Activated naive CD8-positive, alpha-beta T cell (primary cell): Measurements from ENCODE around the gene NLGN4X.

Experiments used
- H3K27ac Mint-ChIP-seq: one replicate; pipeline ENCODE4 v1.8.0; 2021; ENCODE audit warnings: mixed read lengths
- H3K27me3 Mint-ChIP-seq: one replicate; pipeline ENCODE4 v1.8.0; 2021; ENCODE audit warnings: mixed read lengths
- H3K36me3 Mint-ChIP-seq: one replicate; pipeline ENCODE4 v1.8.0; 2021; ENCODE audit warnings: mixed read lengths
- H3K4me1 Mint-ChIP-seq: one replicate; pipeline ENCODE4 v1.8.0; 2021; ENCODE audit warnings: low read depth, mixed read lengths
- H3K4me3 Mint-ChIP-seq: one replicate; pipeline ENCODE4 v1.8.0; 2021; ENCODE audit warnings: mild to moderate bottlenecking, mixed read lengths
- H3K9me3 Mint-ChIP-seq: one replicate; pipeline ENCODE4 v1.8.0; 2021; ENCODE audit warnings: low read depth, mixed read lengths

NLGN4X gene

DNA sequence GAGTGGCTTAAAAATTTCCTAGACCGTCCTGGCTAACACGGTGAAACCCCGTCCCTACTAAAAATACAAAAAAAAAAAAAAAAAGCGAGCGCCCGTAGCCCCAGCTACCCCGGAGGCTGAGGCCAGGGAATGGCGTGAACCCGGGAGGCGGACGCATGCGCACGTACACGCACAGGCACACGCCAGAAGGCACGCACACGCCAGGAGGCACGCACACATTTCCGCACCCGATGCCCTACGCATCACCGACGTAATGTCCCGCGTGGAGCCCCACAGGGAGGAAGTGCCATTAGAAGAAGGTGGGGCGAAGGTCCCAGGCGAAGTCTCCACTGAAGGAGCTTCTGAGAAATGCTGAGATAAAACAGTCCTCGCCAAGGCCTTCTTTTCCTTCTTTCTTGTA is 41.4 kb downstream of the NLGN4X start:
- Mint-ChIP-seq H3K9me3 (no peaks in the 10 kb centered on the region), H3K27me3 (no peaks in the 10 kb centered on the region), H3K4me1 (no peaks in the 10 kb centered on the region), H3K27ac (no peak overlapping the region), H3K4me3 (no peak overlapping the region), H3K36me3 (no peaks in the 10 kb centered on the region)

DNA sequence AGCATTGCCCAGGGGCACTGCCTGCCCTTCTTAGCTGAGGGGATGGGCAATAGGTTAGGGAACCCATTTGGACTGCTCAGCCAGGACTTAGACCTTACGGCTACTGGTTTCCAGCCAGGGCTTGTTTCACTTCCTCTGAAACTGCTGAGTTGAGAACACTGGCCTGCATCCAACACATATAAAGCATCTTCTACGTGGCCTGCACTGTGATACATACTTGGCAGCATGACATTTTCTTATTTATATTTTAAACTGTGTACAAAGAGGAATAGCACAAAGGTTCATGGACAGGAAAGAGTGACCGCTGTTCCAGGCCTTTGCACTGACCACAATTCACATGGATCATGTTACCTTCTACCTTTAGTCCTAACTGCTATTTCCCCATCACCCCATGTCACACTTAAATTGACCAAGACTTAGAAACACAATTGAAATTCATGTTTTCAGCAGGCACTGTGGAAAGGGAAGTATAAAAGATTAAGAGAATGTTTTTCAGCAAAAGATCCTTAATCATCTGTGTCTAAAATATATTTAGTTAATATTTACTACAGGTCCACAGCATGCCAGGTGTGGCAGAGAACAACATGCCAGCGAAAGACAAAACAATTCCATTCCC is 43.7 kb downstream of the NLGN4X start:
- H3K36me3 Mint-ChIP-seq, result no peaks in the 10 kb centered on the region
- no peaks in the 10 kb centered on the region for H3K9me3 Mint-ChIP-seq
- H3K4me3 Mint-ChIP-seq, result no peak overlapping the region
- H3K4me1 Mint-ChIP-seq, result no peaks in the 10 kb centered on the region
- no peaks in the 10 kb centered on the region for H3K27me3 Mint-ChIP-seq
- H3K27ac Mint-ChIP-seq, result no peak overlapping the region

DNA sequence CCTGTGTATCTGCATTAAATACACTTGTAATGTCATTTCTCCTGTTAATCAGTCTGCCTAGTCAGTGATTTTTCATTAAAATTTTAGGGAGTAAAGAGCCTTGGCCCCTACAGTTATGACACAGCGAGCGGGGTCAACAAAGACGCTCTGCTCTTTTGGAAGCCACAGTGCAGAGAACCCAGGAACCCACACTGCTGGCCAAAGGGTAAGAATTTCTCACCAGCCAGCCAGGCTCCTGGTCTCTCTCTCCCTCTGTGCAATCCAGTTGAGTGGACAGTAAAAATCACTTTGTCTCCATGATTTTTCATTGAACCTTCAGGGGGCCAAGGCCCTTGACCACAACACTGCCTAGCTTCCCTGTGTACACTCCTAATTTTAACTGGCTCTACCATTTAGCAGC is 52.8 kb downstream of the NLGN4X start:
- Mint-ChIP-seq H3K9me3 (no peaks in the 10 kb centered on the region), H3K36me3 (no peaks in the 10 kb centered on the region), H3K4me3 (no peak overlapping the region), H3K4me1 (no peaks in the 10 kb centered on the region), H3K27me3 (no peaks in the 10 kb centered on the region), H3K27ac (no peak overlapping the region)

DNA sequence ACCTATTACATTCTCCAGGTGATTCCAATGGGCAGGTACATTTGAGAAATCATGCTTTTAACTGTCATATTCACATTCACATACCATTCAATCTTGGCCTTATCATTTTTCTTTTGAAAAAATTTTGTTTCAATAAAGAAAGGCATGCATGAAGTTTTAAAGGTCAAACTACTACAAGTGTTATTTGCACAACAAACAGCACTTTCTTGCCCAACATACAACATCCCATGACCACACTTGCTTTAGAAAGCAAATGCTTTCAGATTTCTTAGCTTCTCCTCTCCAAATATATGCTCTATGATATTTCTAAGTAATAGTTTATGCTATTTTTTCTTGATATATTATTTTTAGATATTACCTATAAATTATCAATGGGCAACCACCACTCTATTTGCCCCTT is 58.2 kb downstream of the NLGN4X start:
- no peak overlapping the region for H3K27ac Mint-ChIP-seq
- no peaks in the 10 kb centered on the region for H3K27me3 Mint-ChIP-seq
- H3K9me3 Mint-ChIP-seq, result no peaks in the 10 kb centered on the region
- no peaks in the 10 kb centered on the region for H3K36me3 Mint-ChIP-seq
- H3K4me1 Mint-ChIP-seq, result no peaks in the 10 kb centered on the region
- no peak overlapping the region for H3K4me3 Mint-ChIP-seq

DNA sequence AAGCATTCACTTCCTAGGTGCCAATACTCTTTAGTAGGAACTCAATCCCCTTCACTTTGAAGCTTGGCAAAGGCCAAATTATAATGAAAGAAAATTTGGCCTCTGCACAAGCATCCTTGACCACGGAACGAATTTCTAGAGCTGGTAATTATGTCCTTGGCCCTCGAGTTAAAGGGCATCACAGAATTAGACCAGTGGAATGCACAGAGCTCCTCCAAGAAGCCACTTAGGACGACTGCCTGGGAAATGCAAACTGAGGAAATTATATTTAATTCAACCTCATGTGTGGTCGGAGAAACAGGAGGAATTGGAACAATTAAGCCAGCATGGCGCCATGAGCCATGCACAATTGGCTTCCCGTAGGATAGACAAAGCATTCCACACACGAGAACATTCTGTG is 59.3 kb downstream of the NLGN4X start:
- Mint-ChIP-seq H3K9me3 (no peaks in the 10 kb centered on the region), H3K4me3 (no peak overlapping the region), H3K27ac (no peak overlapping the region), H3K27me3 (no peaks in the 10 kb centered on the region), H3K4me1 (no peaks in the 10 kb centered on the region), H3K36me3 (no peaks in the 10 kb centered on the region)

DNA sequence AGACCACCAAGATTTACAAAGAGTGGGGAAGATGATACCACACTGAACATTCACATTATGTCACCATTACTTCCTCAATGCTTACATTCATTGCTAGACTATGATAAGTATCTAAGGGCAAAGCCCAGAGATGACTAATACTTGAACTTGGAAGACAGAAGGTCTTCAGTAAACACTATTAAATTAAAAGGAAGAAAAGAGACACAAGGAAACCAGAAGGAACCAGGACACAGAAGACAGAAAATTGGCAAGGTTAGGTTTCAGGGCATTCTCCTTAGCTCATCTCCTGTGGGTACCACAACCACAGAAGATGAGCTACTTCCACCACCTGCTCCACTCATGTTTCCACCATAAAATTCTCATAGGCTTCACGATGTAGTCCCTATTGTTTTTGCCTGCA is 64.9 kb downstream of the NLGN4X start:
- Mint-ChIP-seq H3K9me3 (no peaks in the 10 kb centered on the region), H3K36me3 (no peaks in the 10 kb centered on the region), H3K27ac (no peak overlapping the region), H3K4me1 (no peaks in the 10 kb centered on the region), H3K27me3 (no peaks in the 10 kb centered on the region), H3K4me3 (no peak overlapping the region)

DNA sequence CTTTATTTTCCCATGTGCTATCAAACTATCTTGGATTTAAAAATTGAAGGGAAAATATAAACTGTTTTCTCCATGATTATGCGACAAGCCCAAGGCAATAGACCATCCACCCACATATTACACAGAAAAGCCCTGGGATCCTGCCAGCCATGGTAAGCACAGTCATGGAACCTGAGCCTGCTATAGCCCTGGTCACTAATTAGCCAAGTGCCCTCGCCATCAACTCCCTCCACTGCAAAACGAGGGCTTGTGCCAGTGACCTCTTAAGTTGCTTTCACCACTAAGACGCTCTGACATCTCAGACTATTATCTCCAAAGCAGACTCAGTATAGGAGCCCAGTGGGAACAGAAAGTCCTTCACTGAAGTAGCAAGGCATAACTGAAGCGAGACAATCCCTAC is 69.2 kb downstream of the NLGN4X start:
- Mint-ChIP-seq H3K27ac (no peak overlapping the region), H3K4me1 (no peaks in the 10 kb centered on the region), H3K27me3 (no peaks in the 10 kb centered on the region), H3K9me3 (no peaks in the 10 kb centered on the region), H3K36me3 (no peaks in the 10 kb centered on the region), H3K4me3 (no peak overlapping the region)

DNA sequence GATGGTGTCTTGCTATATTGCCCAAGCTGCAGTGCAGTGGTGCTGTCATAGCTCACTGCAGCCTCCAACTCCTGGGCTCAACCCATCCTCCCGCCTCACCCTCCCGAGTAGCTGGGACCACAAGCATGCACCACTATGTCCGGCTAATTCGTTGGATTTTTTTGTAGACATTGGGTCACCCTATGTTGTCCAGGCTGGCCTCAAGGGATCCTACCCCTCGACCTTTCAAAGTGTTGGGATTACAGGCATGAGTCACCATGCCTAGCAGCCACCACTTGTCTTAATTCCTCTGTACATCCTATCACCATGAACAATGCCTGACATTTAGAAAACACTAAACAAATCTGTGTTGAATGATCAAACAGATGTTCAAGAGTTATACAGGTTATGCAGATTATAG is 76.7 kb downstream of the NLGN4X start:
- Mint-ChIP-seq H3K4me3 (no peak overlapping the region), H3K27me3 (no peaks in the 10 kb centered on the region), H3K4me1 (no peaks in the 10 kb centered on the region), H3K36me3 (no peaks in the 10 kb centered on the region), H3K27ac (no peak overlapping the region), H3K9me3 (no peaks in the 10 kb centered on the region)

DNA sequence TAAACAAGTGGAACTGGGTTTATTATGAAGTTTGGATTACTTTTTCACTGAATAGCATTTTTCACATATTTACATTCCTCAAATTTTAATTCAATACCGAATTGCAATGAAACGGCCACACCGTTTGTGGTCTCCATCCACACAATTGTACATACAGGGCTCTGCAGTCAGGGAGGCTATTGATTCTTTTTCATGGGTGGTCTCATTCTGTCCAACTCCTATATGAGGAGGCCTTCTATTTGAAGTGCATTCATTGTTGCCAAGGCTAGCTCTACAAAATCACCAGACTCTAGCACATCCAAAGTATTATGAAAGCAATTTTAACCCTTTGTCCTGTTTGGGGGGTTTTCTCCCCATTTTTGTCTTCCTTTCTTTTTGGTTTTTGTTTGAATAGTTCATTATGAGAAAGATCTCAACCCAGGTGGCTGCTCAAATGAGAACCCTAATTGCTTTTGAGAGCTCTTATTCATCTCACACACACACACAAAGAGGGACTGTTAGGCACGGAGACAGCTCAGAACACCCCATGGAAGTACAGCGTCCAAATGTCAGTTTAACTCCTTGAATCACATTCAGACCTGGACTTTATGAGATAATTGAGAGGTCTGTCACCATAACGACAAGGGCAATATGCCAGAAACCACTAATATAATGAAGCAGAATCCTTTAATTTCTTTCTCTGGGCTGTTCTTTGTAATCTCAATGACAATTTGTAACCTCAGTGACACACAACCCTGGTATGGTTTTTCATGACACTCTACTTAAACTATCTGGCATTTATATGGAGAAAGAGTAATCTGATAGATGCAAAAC is 79.4 kb downstream of the NLGN4X start:
- H3K27ac Mint-ChIP-seq, result no peak overlapping the region
- H3K9me3 Mint-ChIP-seq, result no peaks in the 10 kb centered on the region
- no peaks in the 10 kb centered on the region for H3K4me1 Mint-ChIP-seq
- no peaks in the 10 kb centered on the region for H3K27me3 Mint-ChIP-seq
- H3K36me3 Mint-ChIP-seq, result no peaks in the 10 kb centered on the region
- no peak overlapping the region for H3K4me3 Mint-ChIP-seq

DNA sequence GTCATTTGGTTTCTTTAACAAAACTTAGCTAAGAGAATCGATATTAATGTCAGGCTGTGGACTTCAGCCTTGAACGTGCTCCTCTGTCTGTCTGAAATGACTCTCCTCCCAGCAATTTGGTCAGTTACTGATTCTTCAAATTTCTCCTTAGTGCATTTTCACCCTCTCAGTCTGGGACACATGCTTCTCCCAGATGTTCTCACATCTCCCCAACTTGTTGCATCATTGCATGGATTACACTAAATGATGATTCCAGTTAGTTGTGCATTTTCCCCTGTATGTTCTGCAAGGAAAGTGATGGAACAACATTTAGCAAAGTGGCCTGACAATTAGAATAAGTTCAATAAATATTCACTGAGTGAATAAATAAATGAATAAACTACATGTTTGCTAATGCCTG is 94.4 kb downstream of the NLGN4X start:
- no peak overlapping the region for H3K4me3 Mint-ChIP-seq

DNA sequence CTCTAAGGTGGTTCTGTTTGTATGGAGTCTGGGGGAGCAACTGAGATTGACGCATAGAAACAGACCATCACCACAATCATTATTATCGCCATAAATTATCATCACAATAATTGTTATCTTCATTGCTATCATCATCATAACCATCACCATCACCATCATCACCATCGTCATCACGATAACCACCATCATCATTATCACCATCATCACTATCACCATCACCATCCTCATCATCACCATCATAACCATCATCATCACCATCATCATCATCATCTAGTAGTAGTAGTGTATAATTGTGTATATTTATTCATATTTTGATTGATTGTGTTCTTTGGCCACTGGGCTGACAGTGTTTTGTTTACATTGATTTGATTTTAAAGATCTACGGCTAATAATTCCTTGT is 95.7 kb downstream of the NLGN4X start:
- H3K4me1 Mint-ChIP-seq, result no peaks in the 10 kb centered on the region

More for the DNA sequence above, 94.4 kb downstream of the NLGN4X start:
- Mint-ChIP-seq H3K9me3 (no peaks in the 10 kb centered on the region), H3K27ac (no peak overlapping the region), H3K27me3 (no peaks in the 10 kb centered on the region), H3K36me3 (no peaks in the 10 kb centered on the region), H3K4me1 (no peaks in the 10 kb centered on the region)

DNA sequence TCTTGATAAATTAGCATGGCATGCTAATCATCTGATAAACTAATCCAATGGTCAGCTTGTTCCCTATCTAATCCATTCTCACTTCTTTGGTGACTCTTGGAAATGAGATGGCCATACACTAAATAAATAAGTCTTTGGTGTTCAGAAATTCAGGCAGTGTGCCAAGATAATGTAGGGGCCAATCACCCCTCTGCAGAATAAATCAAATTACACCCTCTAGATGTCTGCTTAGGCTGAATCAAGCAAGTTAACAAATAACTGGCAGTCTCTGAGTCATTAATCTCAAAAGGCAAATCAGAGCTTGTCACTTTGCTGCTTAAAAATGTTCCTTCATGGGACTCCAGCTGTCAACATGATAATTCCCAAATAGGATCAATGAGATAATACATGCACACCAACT is 97.4 kb downstream of the NLGN4X start:
- Mint-ChIP-seq H3K36me3 (no peaks in the 10 kb centered on the region), H3K27me3 (no peaks in the 10 kb centered on the region), H3K27ac (no peak overlapping the region), H3K4me3 (no peak overlapping the region), H3K9me3 (no peaks in the 10 kb centered on the region), H3K4me1 (no peaks in the 10 kb centered on the region)

More for the DNA sequence above, 95.7 kb downstream of the NLGN4X start:
- Mint-ChIP-seq H3K4me3 (no peak overlapping the region), H3K27ac (no peak overlapping the region), H3K36me3 (no peaks in the 10 kb centered on the region), H3K27me3 (no peaks in the 10 kb centered on the region), H3K9me3 (no peaks in the 10 kb centered on the region)

DNA sequence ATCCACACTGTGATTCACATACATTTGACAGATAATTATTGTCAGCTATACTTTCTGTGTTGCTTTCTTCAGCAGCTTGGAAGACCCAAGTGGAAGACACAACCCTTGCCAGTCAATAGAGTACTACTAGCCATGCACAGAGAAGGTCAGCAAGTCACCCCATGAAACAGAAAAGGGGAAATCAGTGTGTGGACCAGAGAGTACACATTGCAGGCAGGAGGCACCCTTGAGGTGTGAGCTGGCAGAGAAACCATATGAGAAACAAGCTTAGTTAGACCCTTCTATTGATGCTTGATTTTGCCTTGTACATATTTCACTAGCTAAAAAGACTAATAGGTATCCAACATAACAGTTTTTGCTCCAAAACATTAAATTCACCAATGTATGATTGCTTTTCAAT is 99.5 kb downstream of the NLGN4X start:
- Mint-ChIP-seq H3K36me3 (no peaks in the 10 kb centered on the region), H3K4me3 (no peak overlapping the region), H3K27me3 (no peaks in the 10 kb centered on the region), H3K4me1 (no peaks in the 10 kb centered on the region), H3K27ac (no peak overlapping the region), H3K9me3 (no peaks in the 10 kb centered on the region)

DNA sequence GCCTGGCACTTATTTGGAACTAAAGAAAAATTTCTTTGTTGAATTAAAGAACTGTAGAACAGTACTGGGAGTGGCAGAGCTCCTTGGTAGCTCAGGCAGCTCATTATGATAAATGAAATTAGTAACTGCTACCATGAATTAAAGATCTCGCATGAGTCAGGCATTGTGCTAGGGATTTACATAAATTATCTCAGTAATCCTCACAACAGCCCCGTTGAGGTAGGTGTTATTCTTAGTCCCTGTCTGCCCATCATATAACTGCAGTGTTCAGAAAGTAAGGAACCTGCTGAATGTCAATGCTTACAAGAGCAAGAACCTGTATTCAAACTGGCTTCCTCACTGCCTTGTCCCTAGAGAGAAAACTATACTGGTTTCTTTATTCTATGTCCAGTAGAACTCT is 108.3 kb downstream of the NLGN4X start:
- H3K36me3 Mint-ChIP-seq, result no peaks in the 10 kb centered on the region
- H3K9me3 Mint-ChIP-seq, result no peaks in the 10 kb centered on the region
- H3K4me3 Mint-ChIP-seq, result no peak overlapping the region
- no peaks in the 10 kb centered on the region for H3K4me1 Mint-ChIP-seq
- no peaks in the 10 kb centered on the region for H3K27me3 Mint-ChIP-seq
- no peak overlapping the region for H3K27ac Mint-ChIP-seq

DNA sequence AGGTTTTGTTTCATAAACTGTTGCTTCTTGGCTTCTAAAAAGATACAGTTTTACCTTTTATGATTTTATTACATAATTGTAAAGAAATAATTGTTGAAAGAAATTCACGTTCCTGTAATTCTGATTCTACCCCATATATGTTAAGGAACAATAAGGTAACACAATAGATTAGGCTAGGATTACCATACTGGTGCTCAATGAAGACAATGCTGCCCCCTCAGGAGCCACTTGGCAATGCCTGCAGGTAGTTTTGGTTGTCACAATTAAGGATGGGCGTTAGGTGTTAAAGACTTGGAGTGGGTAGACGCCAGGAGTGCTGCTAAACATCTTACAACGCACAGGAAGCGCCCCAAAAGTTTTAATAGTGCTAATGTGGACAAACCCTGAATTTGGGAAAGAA is 133.2 kb downstream of the NLGN4X start:
- H3K27me3 Mint-ChIP-seq, result no peaks in the 10 kb centered on the region

DNA sequence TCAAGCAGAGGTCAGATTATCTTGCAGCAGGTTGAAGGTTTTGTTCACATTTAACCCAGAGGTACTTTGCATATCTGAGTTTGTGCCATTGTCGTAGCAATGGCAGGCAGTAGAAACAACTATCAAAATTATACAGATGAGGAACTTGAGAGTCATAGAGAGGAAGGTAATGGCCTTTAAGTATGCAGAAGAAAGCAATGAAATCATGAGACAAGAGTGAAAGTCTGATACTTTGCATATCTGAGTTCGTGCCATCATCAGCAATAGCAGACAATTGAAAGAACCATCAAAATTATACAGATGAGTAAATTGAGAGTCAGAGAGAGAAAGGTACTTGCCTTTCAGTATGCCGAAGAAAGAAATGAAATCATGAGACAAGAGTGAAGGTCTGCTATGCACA is 154.1 kb downstream of the NLGN4X start:
- no peaks in the 10 kb centered on the region for H3K27me3 Mint-ChIP-seq
- no peaks in the 10 kb centered on the region for H3K4me1 Mint-ChIP-seq
- no peak overlapping the region for H3K4me3 Mint-ChIP-seq
- no peak overlapping the region for H3K27ac Mint-ChIP-seq
- H3K36me3 Mint-ChIP-seq, result no peaks in the 10 kb centered on the region
- H3K9me3 Mint-ChIP-seq, result no peaks in the 10 kb centered on the region

More for the DNA sequence above, 133.2 kb downstream of the NLGN4X start:
- H3K4me1 Mint-ChIP-seq, result no peaks in the 10 kb centered on the region
- H3K4me3 Mint-ChIP-seq, result no peak overlapping the region
- H3K9me3 Mint-ChIP-seq, result no peaks in the 10 kb centered on the region
- no peaks in the 10 kb centered on the region for H3K36me3 Mint-ChIP-seq
- H3K27ac Mint-ChIP-seq, result no peak overlapping the region
